T-helper 1 cell treated with Interleukin-12 subunit alpha and Interleukin-12 subunit beta and Interleukin-4 antibody, amounts not matched to agents 30 ng/mL and 1 ng/mL, for 36 hours (primary cell): ENCODE measurements around the gene CACNA1E. TPM values are rescaled to one million over a fixed set of nuclear protein-coding genes. Genes with fewer than 3 reads are reported as not detected.

Experiments used
- intact Hi-C: fragments of 100-400 bp; cut with micrococcal nuclease; formaldehyde crosslinking; loops from one replicate; pipeline ENCODE4 v1.15.1; 2024
- total RNA-seq: library from RNA; stranded (reverse); gene quantifications from 2 replicates; pipeline ENCODE4 v1.2.3, GENCODE V29; 2022

Gene CACNA1E
- total RNA-seq, 1 donor from 2014 or later, result 0.05 TPM

DNA sequence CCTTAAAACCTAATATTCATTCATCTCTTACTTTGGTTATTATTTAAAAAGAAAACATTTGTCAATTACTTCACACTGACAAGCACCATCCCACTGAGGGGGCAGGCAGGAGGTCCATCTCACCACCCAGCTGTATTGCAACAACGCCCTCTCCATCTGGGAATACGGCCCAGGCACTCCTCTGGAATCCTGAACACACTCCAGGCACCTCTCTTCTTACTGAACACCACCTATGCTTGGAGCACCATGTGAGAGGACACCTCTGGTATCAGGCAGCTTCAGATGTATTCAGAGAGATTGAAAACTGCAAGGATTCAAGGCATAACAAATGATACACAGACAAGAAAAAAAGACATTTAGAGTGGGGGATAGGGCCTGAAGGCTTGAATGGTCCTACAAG lies 147.1 kb downstream of the CACNA1E start:
- intact Hi-C loops, result no loop called here

DNA sequence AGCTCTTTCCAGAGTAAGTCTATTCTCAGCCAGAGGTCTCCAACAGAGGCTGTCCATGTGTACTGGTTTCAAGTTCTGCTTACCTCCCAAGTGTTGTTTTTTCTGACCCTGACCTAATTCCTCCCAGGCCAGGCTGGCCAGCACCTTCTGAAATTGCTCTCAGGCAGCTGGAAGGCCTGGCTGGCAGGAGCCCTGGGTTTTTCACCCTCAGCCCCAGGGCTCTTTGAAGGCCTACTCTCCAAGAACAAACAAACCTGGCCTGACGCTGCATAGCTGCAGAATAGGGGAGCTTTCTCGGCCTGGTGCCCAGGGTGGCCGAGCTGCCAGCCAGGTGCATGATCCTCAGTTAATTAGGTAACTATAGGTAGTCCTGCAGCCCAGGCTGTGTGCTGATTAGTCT lies 147.5 kb downstream of the CACNA1E start:
- intact Hi-C loops, result no loop called here

GRCh38 chr1:181632492-181632891 lies 149.2 kb downstream of the CACNA1E start:
- intact Hi-C loops, result no loop called here

GRCh38 chr1:181632960-181633359 lies 149.6 kb downstream of the CACNA1E start:
- intact Hi-C loops, result no loop called here

DNA sequence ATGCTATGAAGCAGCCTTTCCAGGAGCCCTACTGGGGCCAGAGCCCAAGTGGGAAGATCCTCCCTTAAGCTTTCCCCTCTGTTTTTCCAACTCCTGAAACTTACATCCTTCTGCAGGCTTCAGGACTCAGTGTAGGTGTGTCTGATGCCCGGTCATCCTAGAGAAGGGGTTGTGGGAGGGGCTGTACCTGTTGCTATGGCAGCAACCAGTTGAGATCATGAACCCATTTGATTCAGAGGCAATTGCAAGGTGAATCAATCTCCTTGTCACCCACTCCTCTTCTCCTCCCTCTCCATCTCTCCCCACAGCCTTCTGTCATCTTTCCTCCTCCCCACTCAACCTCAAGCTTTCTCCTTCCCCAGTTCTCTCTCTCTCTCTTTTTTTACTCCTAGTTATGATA lies 151.8 kb downstream of the CACNA1E start:
- intact Hi-C loops, result no loop called here

DNA sequence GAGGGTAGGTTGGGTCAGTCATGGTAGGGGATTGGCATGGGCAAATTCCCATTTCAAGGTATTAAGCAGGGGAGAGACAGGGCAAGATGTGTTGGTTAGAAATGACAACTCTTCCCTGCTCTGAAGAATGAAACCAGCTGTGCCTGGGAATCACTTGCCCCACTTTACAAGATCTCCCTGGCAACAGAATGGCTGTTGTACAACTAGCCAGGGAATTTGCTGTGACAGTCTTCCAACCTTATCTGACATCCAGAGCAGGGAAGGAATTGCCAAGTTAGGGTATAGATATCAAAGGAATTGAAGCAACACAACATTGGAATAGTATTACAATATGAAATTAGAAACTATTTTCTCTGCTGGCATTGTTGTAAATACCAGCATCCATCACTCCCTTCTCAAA lies 154.7 kb downstream of the CACNA1E start:
- intact Hi-C loops, result no loop called here

GRCh38 chr1:181640956-181641355 lies 157.6 kb downstream of the CACNA1E start:
- intact Hi-C loops, result no loop called here

- intact Hi-C loops, result no loop called here
Observed at GRCh38 chr1:181643631-181644030, 160.3 kb downstream of the CACNA1E start.

- intact Hi-C loops, result no loop called here
Observed at GRCh38 chr1:181645171-181645570, 161.9 kb downstream of the CACNA1E start.

DNA sequence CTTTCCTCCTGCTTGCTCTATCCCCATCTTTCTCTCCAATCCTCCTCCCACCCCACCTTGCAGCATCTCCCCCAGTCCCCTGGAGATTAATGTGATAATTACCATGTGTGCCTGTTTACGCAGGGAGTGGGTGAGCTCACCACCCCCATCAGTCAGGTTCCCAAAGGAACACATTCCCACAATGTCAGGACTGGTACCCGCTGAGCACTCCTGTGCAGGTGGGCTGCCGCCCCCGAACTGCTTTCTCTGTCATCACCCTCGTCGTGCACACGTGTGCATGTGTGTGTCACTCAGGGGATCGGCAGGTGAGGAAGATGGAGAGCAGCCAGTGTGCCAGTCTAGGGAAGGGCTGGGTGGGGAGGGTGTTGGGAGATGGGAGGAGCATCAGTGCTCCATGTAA lies 163.4 kb downstream of the CACNA1E start:
- intact Hi-C loops, result no loop called here

DNA sequence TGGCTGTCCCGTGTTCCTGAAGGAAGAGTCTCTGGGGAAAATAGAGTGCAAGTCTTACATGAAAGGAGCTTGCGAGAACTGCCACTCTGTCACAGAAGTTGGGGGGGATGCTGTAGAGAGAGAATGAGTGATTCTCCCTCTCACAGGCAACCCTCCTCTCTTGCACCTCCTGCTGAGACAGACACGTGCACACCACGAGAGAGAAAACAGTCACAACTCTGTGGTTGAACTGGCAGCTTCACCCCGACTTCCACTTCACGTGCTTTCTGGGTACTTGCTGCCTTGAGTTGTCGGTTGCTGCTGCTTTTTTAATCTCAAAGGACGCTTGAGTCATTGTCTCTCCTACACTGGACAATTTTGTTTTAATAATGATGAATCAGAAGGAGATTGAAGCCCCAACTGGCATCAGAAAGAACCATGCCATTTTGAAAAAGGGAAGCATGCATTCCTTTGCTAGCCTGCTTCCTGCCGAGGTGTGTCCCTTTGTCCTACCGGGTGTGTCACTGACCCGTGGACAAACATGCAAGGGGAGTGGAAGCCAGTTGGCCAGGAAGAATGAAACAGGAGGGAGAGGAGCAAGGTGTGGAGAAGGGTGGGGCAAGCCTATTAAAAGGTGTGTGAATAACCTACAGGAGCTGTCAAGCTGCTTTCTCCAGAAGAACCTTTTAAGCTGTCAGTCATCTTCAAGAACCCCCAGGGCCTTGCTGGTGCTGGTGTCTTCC lies 164.2 kb downstream of the CACNA1E start:
- intact Hi-C loops, result no loop called here

- intact Hi-C loops, result no loop called here
Observed at GRCh38 chr1:181651276-181651675, 168.0 kb downstream of the CACNA1E start.

GRCh38 chr1:181655756-181656155 lies 172.4 kb downstream of the CACNA1E start:
- intact Hi-C loops, result no loop called here

DNA sequence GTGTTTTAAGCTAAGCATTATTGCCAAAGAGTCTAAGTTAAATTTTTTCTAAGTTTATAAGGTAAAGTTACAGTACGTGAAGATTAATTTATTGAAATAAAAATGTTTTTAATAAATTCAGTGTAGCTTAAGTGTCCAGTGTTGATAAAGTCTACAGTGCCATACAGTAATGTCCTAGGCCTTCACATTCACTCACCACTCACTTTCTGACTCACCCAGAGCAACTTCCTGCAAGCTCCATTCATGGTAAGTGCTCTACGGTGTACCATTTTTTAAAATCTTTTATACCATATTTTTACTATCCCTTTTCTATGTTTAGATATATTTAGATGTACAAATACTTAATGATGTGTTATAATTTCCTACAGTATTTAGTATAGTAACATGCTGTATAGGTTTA lies 173.2 kb downstream of the CACNA1E start:
- intact Hi-C loops, result no loop called here

- intact Hi-C loops, result no loop called here
Observed at GRCh38 chr1:181658581-181658980, 175.3 kb downstream of the CACNA1E start.

GRCh38 chr1:181659321-181659957 lies 176.1 kb downstream of the CACNA1E start:
- intact Hi-C loops, result no loop called here

- intact Hi-C loops, result no loop called here
Observed at GRCh38 chr1:181660621-181661020, 177.3 kb downstream of the CACNA1E start.

DNA sequence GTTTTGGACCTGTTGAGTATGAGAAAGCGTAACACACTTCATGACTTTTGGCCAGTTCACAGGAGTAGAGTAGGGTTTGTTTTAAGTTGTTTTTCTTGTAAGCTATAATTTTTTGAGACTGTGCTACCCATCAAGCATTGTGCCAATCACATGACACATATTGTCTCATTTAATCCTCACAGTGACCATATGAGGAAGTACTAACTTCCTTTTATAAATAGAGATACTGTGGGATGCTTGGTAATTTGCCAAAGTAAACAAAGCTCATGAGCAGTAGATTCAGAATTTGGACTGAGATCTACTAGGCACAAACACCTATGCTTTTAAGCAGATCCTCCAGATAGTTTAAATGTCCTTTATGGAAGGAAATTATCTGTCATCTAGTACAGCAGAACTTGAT lies 178.3 kb downstream of the CACNA1E start:
- intact Hi-C loops, result no loop called here

DNA sequence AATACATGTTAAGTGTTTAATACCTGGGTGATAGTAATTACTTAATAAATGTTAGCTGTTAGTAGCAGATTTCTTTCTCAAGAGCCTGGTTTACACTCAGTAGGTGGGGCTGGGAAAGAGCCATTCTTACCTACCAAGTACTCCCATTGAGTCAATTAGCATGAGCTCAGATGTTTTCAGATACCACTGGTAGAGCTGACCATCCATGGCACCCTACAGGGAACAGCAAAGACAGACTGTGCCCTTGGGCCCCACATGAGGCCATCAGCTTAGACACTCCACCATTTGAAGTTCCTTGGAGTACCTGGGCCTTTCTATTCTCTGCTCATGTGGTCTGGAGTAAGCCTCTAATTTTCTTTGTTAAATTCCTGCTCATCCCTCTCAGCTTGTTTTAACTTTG lies 179.3 kb downstream of the CACNA1E start:
- intact Hi-C loops, result no loop called here

DNA sequence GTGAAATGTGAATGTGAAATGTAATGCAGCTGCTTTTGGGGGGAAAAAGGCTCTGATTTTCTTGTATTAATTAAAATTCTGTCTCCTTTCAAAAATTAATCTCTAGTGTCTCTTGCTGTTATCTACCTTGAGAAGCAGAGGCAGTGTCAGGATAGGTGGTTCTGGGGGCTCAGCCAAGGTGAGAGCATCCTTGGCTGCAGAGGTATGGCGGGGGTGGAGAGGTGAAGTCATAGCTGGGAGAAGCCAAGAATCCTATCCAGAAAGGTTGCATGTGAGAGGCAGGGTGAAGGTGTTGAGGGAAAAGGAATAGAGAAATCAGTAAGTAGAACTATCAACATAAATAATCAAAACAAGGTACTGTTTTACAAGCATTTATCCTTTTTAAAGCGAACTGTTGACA lies 181.2 kb downstream of the CACNA1E start:
- intact Hi-C loops, result no loop called here

DNA sequence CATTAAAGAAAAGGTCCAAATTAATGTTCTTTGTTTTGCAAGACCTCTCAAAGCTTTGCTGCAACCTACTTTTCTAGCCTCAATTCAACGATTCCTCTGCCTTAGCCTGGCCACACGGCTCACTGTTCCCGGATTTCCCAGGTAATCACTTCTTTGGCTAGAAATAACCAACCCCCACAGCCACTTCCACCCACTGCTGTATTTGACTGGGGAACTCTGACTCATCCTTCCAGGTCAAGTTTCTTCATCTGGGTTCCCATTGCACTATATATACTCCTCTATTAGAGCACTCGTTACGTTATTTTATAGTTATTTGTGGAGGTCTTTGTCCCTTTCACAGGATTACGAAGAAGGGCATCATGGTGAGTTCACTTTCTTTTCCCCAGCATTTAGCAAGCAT lies 185.9 kb downstream of the CACNA1E start:
- intact Hi-C loops, result no loop called here

GRCh38 chr1:181674617-181675016 lies 191.3 kb downstream of the CACNA1E start:
- intact Hi-C loops, result loop anchor here (5.0 kb wide), 1 partner anchor 378 kb away; no protein-coding TSS in a partner anchor
